Left renal cortex interstitium (tissue), 4 donors: ENCODE results near the gene ADGRG7. TPM values are rescaled to one million over a fixed set of nuclear protein-coding genes. Genes with fewer than 3 reads are reported as not detected.
"Not testable (repeated sequence)": the region's sequence is repeated elsewhere in the genome, so short reads cannot be mapped to it uniquely, and the experiment has no call there.

Experiments used
- DNase-seq, 4 donors: peaks; one replicate each; pipeline ENCODE4 v3.0.0-alpha.2; 2013; ENCODE audit warnings: low read depth in 4 of 4, low spot score in 2 of 4, missing footprints in 1 of 4
- polyA plus RNA-seq, 4 donors: library from polyadenylated mRNA; unstranded; fragments of 120-200 nt; gene quantifications; one replicate each; pipeline ENCODE4 v1.2.1, GENCODE V29; 2013; ENCODE audit not compliant: insufficient read length in 4 of 4

The ADGRG7 gene
- polyA plus RNA-seq, 4 donors = 0.05 to 0.25 (median 0.07) TPM

GRCh38 chr3:100640633-100641032, 31.2 kb downstream of the ADGRG7 start:
- DNase-seq = no peak

- no peak for DNase-seq
Measured at GRCh38 chr3:100641471-100642032, 32.2 kb downstream of the ADGRG7 start.

GRCh38 chr3:100645913-100646312, 36.5 kb downstream of the ADGRG7 start:
- no peak for DNase-seq

- no peak for DNase-seq
Measured at GRCh38 chr3:100647171-100647570, 37.8 kb downstream of the ADGRG7 start.

GRCh38 chr3:100647657-100648056, 38.3 kb downstream of the ADGRG7 start:
- no peak for DNase-seq

GRCh38 chr3:100650651-100651619, 41.5 kb downstream of the ADGRG7 start:
- DNase-seq = no peak

- DNase-seq = no peak
Measured at GRCh38 chr3:100653604-100654294, 44.3 kb downstream of the ADGRG7 start.

GRCh38 chr3:100656945-100657344, 47.5 kb downstream of the ADGRG7 start:
- DNase-seq = no peak

GRCh38 chr3:100661294-100661693, 51.9 kb downstream of the ADGRG7 start:
- DNase-seq = not testable (repeated sequence)

GRCh38 chr3:100662113-100662823, 52.9 kb downstream of the ADGRG7 start:
- DNase-seq = no peak

GRCh38 chr3:100665230-100665629, 55.8 kb downstream of the ADGRG7 start:
- DNase-seq = no peak

- not testable (repeated sequence) for DNase-seq
Measured at GRCh38 chr3:100666699-100667098, 57.3 kb downstream of the ADGRG7 start.

- not testable (repeated sequence) for DNase-seq
Measured at GRCh38 chr3:100667316-100667715, 57.9 kb downstream of the ADGRG7 start.

- not testable (repeated sequence) for DNase-seq
Measured at GRCh38 chr3:100670995-100671394, 61.6 kb downstream of the ADGRG7 start.

GRCh38 chr3:100681496-100681895, 72.1 kb downstream of the ADGRG7 start:
- DNase-seq = no peak

GRCh38 chr3:100682056-100682853, 72.9 kb downstream of the ADGRG7 start:
- DNase-seq = no peak

GRCh38 chr3:100682854-100683760, 73.7 kb downstream of the ADGRG7 start:
- DNase-seq = no peak

GRCh38 chr3:100693225-100693624, 83.8 kb downstream of the ADGRG7 start:
- no peak for DNase-seq

- DNase-seq = no peak
Measured at GRCh38 chr3:100695696-100696095, 86.3 kb downstream of the ADGRG7 start.
